Left lobe of liver (tissue), 2 donors: ENCODE measurements around the gene SRGAP1. TPM values are rescaled to one million over a fixed set of nuclear protein-coding genes. Genes with fewer than 3 reads are reported as not detected.

ENCODE experiments used
- ATAC-seq: fragments of 200-7000 bp; cut with Tn5 transposase; one replicate; pipeline ENCODE4 v1.9.1; 2020; ENCODE audit warnings: mild to moderate bottlenecking, moderate library complexity
- DNase-seq: peaks from one replicate; pipeline ENCODE4 v3.0.0-alpha.2; 2020; ENCODE audit warnings: low spot score
- total RNA-seq: library from RNA; stranded (reverse); gene quantifications from one replicate; pipeline ENCODE4 v1.2.1, GENCODE V29; 2021
- donor health status: DM: no; HTN: no; CAD: no; lungs with moderate emphysema.
- donor health status: DM: no; HTN: yes; CAD: no.

The SRGAP1 gene
- total RNA-seq, 1 donor from 2014 or later = 1.1 TPM

DNA sequence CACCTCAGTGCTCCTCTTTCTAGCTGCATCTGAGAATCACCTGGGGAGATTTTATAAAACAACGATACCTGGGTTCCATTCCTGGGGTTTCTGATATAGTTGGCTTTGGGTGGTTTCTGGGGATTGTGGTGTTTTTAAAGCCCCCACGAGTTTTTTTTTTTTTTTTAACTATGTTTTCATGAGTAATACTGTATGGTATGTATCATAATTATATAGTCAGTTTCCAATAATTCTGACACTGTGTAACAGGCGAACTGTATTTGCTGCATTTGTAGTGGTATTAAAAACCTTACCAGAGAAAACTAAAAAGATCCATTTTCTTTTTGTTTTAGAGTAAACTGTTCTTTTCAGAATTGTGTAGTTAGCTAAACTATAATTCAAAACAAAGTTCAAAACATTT is 84.9 kb downstream of the SRGAP1 start:
- ATAC-seq (no peak), DNase-seq (no peak)

DNA sequence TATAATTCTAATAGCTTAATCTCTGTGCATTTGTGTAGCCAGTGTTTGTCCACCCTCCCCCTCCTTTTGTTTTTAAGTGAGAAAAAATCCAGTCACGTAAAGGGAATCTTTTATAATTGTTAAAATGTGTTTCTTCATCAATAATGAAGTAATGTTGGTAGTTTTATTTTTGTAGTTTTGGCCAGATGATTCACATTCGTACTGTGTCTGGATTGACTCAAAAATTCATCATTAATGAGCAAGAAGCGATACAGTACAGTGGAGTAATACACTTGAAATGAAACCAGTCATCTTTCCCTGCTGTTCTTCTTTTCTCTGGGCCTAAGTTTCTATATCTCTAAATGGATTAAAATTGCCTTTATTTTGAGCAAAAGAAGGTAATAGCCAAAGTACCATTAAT is 86.5 kb downstream of the SRGAP1 start:
- DNase-seq (no peak), ATAC-seq (no peak)

DNA sequence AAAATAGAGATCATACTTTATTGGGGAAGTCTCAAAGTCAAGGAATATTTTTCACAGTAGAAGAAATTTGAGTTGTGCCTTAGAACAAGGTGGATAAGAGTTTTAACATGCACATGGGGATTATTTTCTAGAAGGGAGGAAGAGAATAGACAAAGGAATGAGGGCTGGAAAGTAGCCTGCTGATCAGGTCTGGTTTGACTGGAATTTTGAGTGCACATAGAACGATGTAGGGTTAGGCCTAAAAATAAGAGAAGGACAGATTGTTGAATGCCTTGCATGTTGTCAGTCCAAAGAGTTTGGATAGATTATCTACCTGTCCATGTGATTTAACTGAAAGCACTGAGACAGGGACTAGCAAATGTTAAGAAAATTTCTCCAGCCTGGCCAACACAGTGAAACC is 87.2 kb downstream of the SRGAP1 start:
- DNase-seq = no peak
- no peak for ATAC-seq

DNA sequence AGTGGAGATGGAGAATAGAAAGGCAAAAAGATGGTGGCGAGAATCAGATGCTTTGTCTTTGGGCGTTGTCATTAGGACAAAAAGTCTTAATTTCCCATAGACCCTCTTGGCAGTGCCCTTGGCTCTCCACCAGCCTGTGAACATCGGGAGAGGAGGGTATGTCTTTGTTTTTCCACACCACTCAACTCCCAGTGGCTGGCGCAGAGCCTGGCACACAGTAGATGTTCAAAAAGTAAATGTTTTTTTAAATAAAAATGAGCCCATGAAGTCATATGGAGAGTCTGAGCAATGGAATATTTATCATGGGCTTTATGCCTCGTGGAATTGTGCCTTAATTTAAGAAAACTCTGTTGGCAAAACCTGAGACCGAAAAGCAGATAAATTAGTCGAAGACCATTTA is 90.4 kb downstream of the SRGAP1 start:
- no peak for ATAC-seq
- no peak for DNase-seq

DNA sequence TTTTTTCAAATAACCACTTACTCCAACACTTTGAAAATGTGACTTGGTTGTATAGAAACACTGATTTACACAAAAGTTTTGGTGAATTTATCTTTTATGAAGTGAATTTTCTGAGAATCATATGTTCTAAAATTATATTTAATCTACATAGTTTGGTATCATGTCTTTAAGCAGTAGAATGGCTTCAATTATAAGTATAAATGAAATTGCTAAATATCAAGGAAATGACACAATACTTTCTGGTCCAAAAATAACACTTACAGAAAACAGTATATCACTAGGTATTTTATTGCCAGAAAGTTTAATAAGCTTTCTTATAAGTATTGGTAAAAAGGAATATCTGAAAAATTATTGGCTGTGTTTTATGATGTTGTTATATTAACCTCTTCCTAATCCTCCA is 90.9 kb downstream of the SRGAP1 start:
- no peak for DNase-seq
- no peak for ATAC-seq

DNA sequence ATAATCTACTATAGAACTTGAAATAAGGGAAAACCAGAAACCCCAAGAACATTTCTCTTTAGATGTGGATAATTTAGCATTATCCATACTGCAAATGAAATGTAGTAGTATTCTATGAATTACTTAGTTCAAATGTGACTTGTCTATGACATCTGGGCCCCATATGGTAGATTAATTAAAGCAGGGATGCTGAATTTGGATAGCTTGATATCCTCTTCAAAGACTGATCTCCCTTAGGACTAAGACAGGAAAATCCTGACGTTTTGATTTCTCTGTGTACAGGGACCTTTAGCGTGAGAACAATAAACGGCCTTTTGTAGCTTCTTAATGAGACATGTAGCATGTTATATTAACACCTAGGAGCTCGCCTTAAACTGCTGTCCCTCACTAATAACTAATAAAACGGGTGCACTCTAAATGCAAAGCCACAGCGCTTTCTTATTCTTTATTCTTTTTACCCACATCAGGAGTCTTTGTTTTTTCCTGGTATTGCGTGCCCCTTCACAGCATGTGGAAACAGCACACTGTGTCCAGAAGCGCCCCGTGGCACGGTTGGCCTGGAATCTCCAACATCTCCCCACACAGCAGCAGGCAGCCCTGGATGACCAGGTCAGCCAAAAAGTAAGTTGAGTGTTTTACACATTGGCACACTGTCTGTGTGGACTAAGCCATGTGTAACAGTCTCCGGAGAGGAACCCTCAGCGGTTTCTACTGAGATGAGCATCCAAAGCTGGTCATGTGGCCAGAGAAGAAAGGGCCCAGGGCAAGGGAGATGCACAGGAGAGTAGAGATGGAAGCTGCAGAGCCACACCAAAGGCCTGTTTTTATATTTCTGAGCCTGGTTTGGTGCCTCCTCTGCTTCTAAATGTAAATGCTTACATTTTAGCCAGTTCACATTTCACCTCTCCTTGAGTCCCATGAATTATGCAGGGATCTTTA is 93.1 kb downstream of the SRGAP1 start:
- no peak for ATAC-seq
- no peak for DNase-seq

DNA sequence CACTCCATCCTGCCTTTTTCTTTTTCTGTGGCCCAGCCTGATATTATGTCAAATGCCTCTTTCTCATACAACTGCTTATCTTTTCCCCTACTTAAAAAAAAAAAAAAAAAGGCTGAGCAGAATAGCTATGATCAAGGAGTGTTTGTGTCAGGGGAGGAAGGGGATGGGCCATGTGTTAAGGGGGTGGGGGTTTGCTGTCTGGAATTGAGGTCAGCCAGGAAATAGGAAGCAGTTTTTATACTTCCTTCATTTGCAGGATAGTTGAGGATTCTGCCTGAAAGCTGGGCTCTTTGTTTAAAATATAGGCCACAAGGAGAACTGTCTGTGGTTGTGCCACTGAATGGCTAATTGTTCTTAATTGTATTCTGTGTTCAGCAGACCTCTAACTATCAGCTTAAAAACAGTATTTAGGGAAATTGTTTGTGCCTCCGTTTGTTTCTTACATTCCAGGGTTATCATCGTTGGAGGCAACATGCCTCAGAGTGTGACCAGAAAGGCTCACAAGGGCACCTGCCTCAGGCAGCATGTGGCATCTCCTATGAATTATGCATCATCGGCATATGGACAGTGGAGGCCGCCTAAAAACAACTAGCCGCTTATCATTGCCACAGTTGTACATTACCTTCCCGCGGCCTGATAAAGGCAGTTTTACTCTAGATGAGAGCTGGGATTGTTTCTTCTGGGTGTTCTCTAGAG is 96.0 kb downstream of the SRGAP1 start:
- ATAC-seq = peak; percentile 63
- no peak for DNase-seq

DNA sequence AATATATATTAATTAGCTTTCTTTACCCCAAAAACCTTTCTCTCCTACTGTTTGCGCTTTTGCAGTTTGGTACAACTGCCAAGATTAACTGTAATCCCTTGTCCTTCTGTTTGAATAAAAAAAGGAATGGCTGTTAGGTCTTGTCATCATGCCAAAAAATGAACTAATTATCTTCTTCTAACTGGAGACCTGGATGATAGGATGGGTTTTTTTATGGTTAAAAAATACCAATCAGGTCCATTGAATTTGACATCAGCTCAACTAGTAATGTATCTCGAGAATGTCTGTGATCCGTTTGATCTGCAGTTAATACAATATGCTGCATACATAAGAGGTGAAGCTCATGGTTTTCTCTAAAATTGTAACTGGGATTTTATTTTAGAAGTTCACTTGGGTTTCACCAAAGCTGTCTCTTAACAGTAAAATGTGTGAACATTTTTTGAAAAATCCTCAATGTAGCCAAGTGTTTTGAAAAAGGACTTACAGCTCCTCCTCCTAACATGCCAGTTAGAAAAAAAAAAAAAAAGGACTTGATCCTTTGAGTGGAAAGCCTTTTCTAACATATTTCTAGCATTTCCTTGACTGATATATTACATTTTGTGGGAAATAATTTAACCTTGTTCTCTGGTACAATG is 96.8 kb downstream of the SRGAP1 start:
- ATAC-seq = no peak
- DNase-seq = no peak

DNA sequence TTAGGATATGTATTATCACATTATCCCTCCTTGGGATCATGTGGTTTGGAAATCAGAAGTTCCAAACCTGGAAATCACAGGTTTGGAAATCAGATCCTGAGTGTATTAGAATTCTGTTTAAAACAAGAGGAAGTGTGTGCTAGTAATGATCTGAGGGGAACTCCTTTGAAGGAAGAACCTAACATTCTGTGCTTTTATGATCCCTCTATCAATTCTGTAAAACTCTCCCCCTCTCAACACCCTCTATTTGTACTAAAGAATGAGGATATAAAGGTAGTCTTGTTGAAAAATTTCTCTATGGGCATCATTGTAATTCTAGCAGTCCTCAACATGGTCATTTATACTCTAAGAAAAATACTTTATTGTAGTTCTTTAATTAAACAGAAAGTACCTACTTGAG is 97.4 kb downstream of the SRGAP1 start:
- no peak for DNase-seq
- no peak for ATAC-seq

DNA sequence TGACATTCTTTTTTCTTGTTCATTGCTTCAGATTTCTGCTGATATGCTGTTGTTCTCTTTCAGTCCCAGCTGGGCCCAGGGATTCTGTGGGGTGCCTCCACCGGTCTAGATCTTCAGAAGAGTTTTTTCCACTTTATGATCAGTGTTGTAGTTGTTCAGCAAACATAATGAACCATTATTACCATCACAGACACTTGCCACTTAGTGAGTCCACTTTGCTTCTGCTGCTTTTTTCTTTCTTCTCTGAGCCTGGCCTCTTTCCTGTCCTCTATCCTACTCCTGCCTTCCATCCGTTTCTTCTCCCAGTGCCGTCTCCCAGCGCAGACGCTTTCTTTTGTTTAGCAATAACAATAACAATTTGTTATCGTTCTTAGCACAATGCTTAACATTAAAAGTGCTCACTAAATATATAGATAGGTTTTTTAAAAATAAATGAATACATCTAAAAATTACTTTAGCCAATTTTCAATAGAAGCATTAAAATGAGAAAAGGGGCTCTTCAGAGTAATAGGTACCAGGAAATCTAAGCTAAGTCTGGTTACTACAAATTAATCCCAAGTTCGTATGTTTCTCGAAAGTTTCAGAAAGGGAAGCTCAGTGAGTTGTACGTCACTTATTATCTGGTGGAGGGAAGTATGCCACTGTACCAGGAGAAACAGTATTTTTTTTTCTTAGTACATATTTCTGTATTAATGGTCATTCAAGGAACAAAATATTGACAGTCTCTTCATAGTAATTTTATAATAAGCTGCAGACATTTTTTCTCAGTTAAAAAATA is 98.2 kb downstream of the SRGAP1 start:
- no peak for ATAC-seq

DNA sequence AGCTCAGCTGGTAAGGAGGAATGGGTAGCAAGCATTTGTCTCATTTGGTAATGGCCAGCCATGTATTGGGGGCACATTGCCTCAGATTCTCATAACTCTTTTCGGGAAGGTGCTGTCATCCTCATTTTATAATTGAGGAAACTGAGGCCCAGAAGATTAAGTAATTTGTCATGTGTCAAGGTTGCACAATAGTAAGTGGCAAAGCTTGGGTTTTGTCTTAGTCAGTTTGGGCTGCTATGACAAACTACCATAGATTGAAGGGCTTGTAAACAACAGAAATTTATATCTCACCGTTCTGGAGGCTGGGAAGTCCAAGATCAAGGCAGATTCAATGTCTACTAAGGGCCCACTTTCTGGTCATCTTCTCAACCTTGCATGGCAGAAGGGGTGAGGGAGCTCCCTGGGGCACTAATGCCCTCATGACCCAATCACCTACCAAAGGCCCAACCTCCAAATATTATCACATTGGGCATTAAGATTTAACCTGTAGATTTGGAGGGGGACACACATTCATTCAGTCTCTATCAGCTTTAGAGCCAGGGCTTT is 99.6 kb downstream of the SRGAP1 start:
- ATAC-seq (no peak), DNase-seq (no peak)

More for the DNA sequence above, 98.2 kb downstream of the SRGAP1 start:
- DNase-seq = no peak

DNA sequence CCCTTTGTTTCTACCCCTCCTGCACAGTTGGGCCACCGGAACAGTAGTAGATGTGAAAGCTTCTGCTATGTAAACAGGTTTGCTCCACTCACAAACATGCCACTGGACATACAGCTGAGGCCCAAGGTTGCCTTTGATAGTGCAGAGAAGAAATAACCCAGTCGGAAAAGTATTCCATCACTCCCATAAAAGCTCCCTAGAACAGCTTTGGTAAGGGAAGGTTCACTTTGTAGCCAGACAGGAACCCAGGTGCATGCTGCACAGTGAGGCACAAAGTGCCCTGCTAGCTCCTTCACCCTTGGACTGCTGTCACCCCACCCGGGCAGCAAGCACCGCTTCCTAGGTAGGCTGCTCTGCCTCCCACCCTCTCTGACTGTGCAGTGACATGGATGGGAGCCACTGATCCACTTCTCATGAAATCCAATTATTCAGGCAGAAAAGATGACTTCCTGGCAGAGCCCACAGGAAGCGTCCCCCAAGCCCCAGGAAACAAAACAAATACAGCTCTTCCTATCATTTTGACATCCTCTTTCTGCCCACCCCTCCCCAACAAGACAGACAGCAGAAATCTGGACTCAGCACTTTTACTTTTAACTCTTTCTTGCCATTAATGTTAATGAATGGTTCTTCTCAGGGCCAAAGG is 100.2 kb downstream of the SRGAP1 start:
- DNase-seq = no peak

DNA sequence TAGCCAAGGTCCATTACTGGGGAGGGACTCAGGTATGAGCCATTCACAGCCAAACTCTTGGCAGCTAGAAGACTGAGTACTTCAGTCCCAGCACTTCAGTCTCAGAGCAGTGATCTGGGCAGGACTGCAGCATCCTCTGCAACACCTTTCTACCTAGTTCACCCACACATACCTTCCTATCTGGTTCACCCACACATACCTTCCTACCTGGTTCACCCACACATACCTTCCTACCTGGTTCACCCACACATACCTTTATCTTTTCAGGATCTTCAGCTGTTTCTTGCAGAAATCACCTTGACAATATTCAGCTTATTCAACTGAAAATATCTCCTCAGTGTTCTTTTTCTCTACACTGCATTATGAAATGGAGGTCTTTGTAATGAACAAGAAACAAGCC is 101.3 kb downstream of the SRGAP1 start:
- ATAC-seq = no peak
- DNase-seq = no peak

More for the DNA sequence above, 100.2 kb downstream of the SRGAP1 start:
- peak; percentile 32 for ATAC-seq

DNA sequence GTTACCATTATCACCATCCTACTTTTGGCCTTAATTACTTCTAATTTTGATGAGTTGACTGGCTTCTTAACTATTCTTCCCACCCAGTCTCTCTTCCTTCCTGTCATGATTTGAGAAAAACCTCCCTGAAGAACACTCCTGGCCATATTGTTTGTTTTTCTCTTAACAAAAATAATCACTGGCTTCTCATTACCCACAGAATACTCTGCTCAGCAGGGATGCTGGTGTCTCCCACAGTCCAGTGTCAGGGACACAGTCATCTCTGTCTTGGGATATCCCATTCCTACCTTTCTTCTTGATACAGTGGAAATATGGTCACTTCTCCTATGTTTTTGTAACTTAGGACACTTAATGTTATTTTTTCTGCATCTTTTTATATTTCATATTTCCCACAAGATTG is 103.7 kb downstream of the SRGAP1 start:
- ATAC-seq = no peak
- no peak for DNase-seq

DNA sequence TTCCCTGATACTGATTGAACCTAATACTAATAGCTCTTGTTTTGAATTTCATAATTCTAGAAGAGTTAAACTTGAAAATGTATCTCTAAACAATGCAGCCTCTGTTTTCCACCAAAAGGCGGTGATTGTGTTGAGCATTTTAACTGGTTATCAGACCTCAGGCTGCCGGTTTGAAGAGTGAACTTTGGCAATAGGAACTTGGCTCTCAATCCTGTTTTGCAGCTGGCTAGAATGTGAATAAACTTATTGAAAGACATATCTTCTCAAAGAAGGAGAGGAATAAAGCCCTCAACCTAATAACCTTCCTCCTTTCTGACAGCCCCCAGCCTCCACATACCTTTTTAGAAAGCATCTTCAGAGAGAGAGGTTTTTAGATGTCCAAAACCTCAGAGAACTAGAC is 105.4 kb downstream of the SRGAP1 start:
- ATAC-seq (peak; percentile 91), DNase-seq (no peak)

DNA sequence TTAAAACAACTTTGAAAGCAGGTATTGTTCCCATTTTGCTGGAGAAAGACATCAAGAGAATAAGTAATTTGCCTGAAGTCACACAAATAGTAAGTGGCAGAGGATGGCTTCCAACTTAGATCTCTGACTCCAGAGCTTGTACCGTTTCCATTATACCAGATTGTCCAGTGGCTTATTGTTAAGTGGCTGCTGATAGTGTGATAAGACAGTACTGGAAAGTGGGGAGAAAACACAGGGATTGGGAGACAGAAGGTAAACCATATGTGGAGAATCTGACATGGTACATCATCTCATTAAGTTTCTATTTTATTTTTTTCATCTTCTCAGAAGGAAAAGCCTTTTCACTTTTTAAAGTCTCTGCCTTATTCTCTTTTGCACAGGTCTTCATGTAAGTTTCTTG is 108.5 kb downstream of the SRGAP1 start:
- DNase-seq = no peak
- ATAC-seq = no peak

DNA sequence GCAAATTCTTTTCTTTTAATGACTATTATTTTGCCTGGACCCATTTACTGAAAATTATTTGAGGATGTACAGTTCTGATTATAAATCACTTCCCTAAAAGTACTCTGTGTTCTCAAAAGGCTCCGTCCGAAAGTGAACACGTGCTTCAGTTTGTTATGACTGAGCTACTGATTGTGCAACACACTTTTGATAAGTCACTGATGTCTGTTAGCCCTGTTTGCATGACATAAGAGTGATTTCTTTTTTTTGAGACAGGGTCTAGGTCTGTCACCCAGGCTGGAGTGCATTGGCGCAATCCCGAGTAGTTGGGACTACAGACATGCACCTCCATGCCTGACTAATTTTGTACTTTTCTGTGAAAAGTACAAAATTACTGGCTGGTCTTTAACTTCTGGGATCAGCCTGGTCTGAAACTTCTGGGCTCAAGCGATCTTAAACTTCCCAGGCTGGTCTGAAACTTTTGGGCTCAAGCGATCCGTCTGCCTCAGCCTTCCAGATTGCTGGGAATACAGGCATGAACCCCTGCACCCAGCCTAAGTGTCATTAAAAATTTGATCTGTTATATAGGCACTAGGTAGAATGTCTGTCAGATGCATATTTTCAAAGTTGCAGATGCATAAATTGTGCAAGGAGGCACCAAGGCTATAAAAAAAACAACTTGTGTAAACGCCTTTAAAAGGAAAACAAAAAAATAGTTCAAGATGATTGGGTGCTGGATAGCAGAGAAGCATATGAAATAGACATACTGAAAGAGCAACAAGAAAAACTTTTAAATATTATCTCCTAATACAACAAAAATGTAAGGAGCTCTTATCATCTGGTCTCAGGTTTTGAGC is 111.5 kb downstream of the SRGAP1 start:
- ATAC-seq (peak; percentile 94), DNase-seq (peak; percentile 49)

DNA sequence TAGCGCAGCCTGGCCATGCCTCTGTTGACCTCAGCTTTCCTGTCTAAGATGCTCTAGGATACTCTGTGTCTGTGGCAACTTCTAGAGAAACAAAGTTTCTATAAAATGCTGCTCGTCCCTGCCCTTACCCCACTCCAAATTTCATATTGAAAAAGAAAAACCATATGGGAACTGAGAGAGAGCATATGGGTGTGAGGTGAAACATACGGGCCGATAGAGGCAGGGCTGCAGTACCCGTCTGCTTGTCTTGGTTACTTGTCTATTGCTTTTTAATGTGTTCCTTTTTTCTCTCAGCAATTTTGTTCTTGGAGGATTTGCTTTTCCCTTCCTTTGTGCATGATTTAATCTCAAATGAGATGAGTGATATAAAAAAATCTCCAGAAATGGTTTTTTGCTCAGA is 113.0 kb downstream of the SRGAP1 start:
- ATAC-seq = no peak
- no peak for DNase-seq

DNA sequence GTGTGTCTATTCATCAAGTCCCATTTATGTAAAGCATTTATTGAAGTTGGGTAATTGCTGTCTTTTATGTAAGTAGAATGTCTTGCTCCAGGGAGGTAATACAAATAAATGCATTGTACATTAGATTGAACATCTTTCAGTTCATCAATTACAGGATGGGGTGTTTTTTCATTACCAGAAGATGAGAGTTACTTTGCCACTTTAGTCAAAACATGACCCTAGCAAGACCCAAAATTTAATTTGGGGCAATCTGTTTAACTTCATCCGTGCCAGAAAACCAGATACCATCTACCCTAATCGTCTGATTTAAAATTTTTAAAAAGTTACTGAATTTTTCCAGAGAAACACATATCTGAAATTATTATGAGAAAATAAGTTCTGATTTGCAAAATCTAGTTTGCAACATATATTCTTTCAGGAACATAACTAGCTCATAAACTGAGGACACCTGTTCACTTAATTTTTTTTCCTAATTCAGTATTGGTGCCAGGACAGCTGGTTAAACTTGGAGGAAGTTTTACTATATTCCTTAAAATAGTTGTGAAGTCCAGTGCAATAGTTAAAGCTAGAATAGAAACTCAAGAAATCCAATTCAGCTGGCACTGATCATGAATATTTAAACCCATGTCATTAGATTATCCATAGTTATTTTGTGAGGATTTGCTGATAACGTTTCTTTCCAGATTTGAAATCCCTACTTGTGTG is 114.5 kb downstream of the SRGAP1 start:
- no peak for DNase-seq
- no peak for ATAC-seq
